Transverse colon (tissue), 3 donors: Measurements from ENCODE around the gene KRTAP21-2.

Experiments used
- CTCF ChIP-seq, 5 experiments: fragments of 200-600 bp in 3 of 5; fragments of 450-650 bp in 2 of 5; sonication (generic) in 3 of 5; IDR thresholded peaks; 1 replicate in 2 of 5; 2 replicates in 3 of 5; pipeline ENCODE4 v1.5.1; 2016 to 2017; ENCODE audit warnings: antibody characterized with exemption in 5 of 5, inconsistent platforms in 3 of 5, mild to moderate bottlenecking in 2 of 5, moderate library complexity in 1 of 5
- EP300 ChIP-seq: sonication (generic); formaldehyde crosslinking; IDR thresholded peaks from one replicate; pipeline ENCODE4 v1.6.1; 2017; ENCODE audit warnings: antibody characterized with exemption, low read depth

GRCh38 chr21:30714946-30715345 is 32.1 kb downstream of the KRTAP21-2 start:
- no peak for TF ChIP-seq CTCF (IDR thresholded peaks at IDR 0.05)
- TF ChIP-seq EP300: no peak
